GM12878 (cell line): Measurements from ENCODE around the gene RBM44. TPM values are rescaled to one million over a fixed set of nuclear protein-coding genes. Genes with fewer than 3 reads are reported as not detected.

Source experiments
- E2F8 ChIP-seq: fragments of 450-650 bp; IDR thresholded peaks from 2 replicates; pipeline ENCODE4 v1.6.1; 2018; ENCODE audit warnings: mild to moderate bottlenecking, low read depth, moderate library complexity; ENCODE audit not compliant: partially characterized antibody
- EP300 ChIP-seq, 2 experiments: fragments of 150-350 bp in 1 of 2; IDR thresholded peaks; 2 replicates each; pipeline ENCODE4 v1.6.1; 2011 to 2012; ENCODE audit warnings: low read depth in 2 of 2, low read length in 2 of 2, borderline replicate concordance in 1 of 2, improper control_type of control experiment in 1 of 2, inconsistent platforms in 1 of 2; ENCODE audit not compliant: control insufficient read depth in 1 of 2
- GABPA ChIP-seq: IDR thresholded peaks from 2 replicates; pipeline ENCODE4 v1.6.1; 2014; ENCODE audit warnings: antibody characterized with exemption, low read depth, mild to moderate bottlenecking, inconsistent platforms
- HCFC1 ChIP-seq: fragments of 150-350 bp; IDR thresholded peaks from 2 replicates; pipeline ENCODE4 v1.6.1; 2014; ENCODE audit warnings: low read length
- RUNX3 ChIP-seq: IDR thresholded peaks from 2 replicates; pipeline ENCODE4 v1.6.1; 2012; ENCODE audit warnings: low read length, inconsistent platforms
- SKIL ChIP-seq: fragments of 450-650 bp; IDR thresholded peaks from 2 replicates; pipeline ENCODE4 v1.6.1; 2017; ENCODE audit warnings: mild to moderate bottlenecking, low read depth, inconsistent platforms; ENCODE audit not compliant: poor library complexity, severe bottlenecking
- SPI1 ChIP-seq: IDR thresholded peaks from 2 replicates; pipeline ENCODE4 v1.6.1; 2011; ENCODE audit warnings: low read depth, mild to moderate bottlenecking, low read length, moderate library complexity, borderline replicate concordance; ENCODE audit not compliant: insufficient read depth
- STAT3 ChIP-seq: IDR thresholded peaks from 2 replicates; pipeline ENCODE4 v1.6.1; 2011; ENCODE audit warnings: low read depth, low read length, improper control_type of control experiment
- polyA plus RNA-seq, 11 experiments: library from polyadenylated mRNA; depleted of rRNA in 4 of 11; unstranded in 6 of 11; stranded (reverse) in 5 of 11; fragments of >200 nt; fragmentation: Nextera tagmentation in 4 of 11; fragmentation: Illumina TruSeq in 1 of 11; extraction: Ambion mirVana in 4 of 11; extraction: Trizol in 1 of 11; gene quantifications; 1 replicate in 1 of 11; 2 replicates in 10 of 11; pipeline versions ENCODE4 v1.2.1 to v1.2.3, GENCODE V29; 2011 to 2016; ENCODE audit warnings: inconsistent platforms in 2 of 11, missing spikeins in 2 of 11, low read depth in 1 of 11
- total RNA-seq, 4 experiments: library from RNA; depleted of rRNA in 3 of 4; stranded (reverse); fragments of >200 nt in 3 of 4; fragmentation: Illumina TruSeq in 1 of 4; extraction: Trizol in 1 of 4; gene quantifications; 2 replicates each; pipeline versions ENCODE4 v1.2.1 to v1.2.3, GENCODE V29; 2013 to 2021

RBM44 gene
- total and polyA plus RNA-seq, 10 of the 15 experiments (the other 5 are each of a cell fraction or from before 2014, with no cell fraction given), result 0.14 to 1.4 (median 0.62) TPM; not detected in 1

- TF ChIP-seq E2F8 (no peak), SKIL (no peak), RUNX3 (no peak), EP300 (IDR thresholded peaks at IDR 0.05; ENCODE audit: borderline replicate concordance in 1 of 2, control insufficient read depth in 1 of 2, low read depth in 2 of 2, low read length in 2 of 2) (no peak), SPI1 (no peak), STAT3 (no peak), HCFC1 (no peak), GABPA (no peak)
Measured at GRCh38 chr2:237863689-237864443, 65.3 kb downstream of the RBM44 start (continued).
